Stimulated activated CD8-positive, alpha-beta memory T cell treated with anti-CD3 and anti-CD28 coated beads, Interleukin-2, amount 100 ng/mL, for 1 hour (primary cell): ENCODE measurements around the gene PAQR9.

Experiments used
- DNase-seq, 2 donors: peaks; one replicate each; pipeline ENCODE4 v3.0.0-alpha.2; 2020; ENCODE audit warnings: low read depth in 2 of 2

The PAQR9 gene

GRCh38 chr3:142982038-142982773 lies 18.7 kb upstream of the PAQR9 start:
- DNase-seq, result no peak

- no peak for DNase-seq
These were observed 17.6 kb upstream of the PAQR9 start for GRCh38 chr3:142981108-142981507.

GRCh38 chr3:142977399-142977728 lies 13.9 kb upstream of the PAQR9 start:
- DNase-seq, result no peak

- no peak for DNase-seq
These were observed 13.3 kb upstream of the PAQR9 start for GRCh38 chr3:142976621-142977398.

- DNase-seq, result no peak
These were observed 12.0 kb upstream of the PAQR9 start for GRCh38 chr3:142975316-142975995.

GRCh38 chr3:142973217-142974009 lies 9.9 kb upstream of the PAQR9 start:
- no peak for DNase-seq

- DNase-seq, result no peak
These were observed 8.7 kb upstream of the PAQR9 start for GRCh38 chr3:142972092-142972753.

- no peak for DNase-seq
These were observed 8.0 kb upstream of the PAQR9 start for GRCh38 chr3:142971431-142971830.

- DNase-seq, result no peak
These were observed 5.0 kb upstream of the PAQR9 start for GRCh38 chr3:142968319-142969025.

GRCh38 chr3:142966808-142967207 lies 3.3 kb upstream of the PAQR9 start:
- no peak for DNase-seq

- no peak for DNase-seq
These were observed 2.1 kb upstream of the PAQR9 start for GRCh38 chr3:142965581-142965980.

GRCh38 chr3:142963234-142963515 lies 299 bp downstream of the PAQR9 start:
- DNase-seq, result no peak

- no peak for DNase-seq
These were observed 797 bp downstream of the PAQR9 start for GRCh38 chr3:142962520-142963233.

- DNase-seq, result no peak
These were observed 1.3 kb downstream of the PAQR9 start for GRCh38 chr3:142962175-142962519.

GRCh38 chr3:142961539-142961938 lies 1.9 kb downstream of the PAQR9 start:
- no peak for DNase-seq

- DNase-seq, result no peak
These were observed 3.1 kb downstream of the PAQR9 start for GRCh38 chr3:142960322-142960850.

- DNase-seq, result no peak
These were observed 4.8 kb downstream of the PAQR9 start for GRCh38 chr3:142958707-142959106.

- DNase-seq, result no peak
These were observed 10.0 kb downstream of the PAQR9 start for GRCh38 chr3:142953443-142953842.

- DNase-seq, result no peak
These were observed 10.9 kb downstream of the PAQR9 start for GRCh38 chr3:142952272-142953193.
